Testis (tissue), 3 donors: ENCODE data around the gene TBC1D22A. TPM values are rescaled to one million over a fixed set of nuclear protein-coding genes. Genes with fewer than 3 reads are reported as not detected.

Source experiments
- DNase-seq: peaks from one replicate; pipeline ENCODE4 v3.0.0-alpha.2; 2019
- H3K27ac ChIP-seq, 2 donors: fragments of 200-600 bp; sonication (generic); one replicate each; pipeline ENCODE4 v1.5.1; 2019
- H3K27me3 ChIP-seq: fragments of 200-600 bp; sonication (generic); one replicate; pipeline ENCODE4 v1.5.1; 2019
- H3K36me3 ChIP-seq: fragments of 200-600 bp; sonication (generic); one replicate; pipeline ENCODE4 v1.5.1; 2017; ENCODE audit warnings: low read depth; ENCODE audit errors: missing control alignments
- H3K4me1 ChIP-seq: fragments of 200-600 bp; sonication (generic); one replicate; pipeline ENCODE4 v1.5.1; 2019
- H3K4me3 ChIP-seq, 2 donors: fragments of 200-600 bp; sonication (generic); one replicate each; pipeline ENCODE4 v1.5.1; 2017 to 2019
- H3K9me3 ChIP-seq: fragments of 200-600 bp; sonication (generic); one replicate; pipeline ENCODE4 v1.5.1; 2017
- POLR2A ChIP-seq: fragments of 450-650 bp; IDR thresholded peaks from one replicate; pipeline ENCODE4 v1.6.1; 2017; ENCODE audit warnings: antibody characterized with exemption, mild to moderate bottlenecking, moderate library complexity
- WGBS, 2 donors: methylation state at CpG; one replicate each; pipeline ENCODE4 v1.1.5; 2018; 5-methylcytosine and 5-hydroxymethylcytosine counted together
- intact Hi-C: fragments of 100-400 bp; cut with DNase I; formaldehyde crosslinking; loops from one replicate; pipeline ENCODE4 v1.15.1; 2023; ENCODE audit warnings: low total_unique reads
- polyA plus RNA-seq: library from polyadenylated mRNA; stranded (reverse); fragments of 350-450 nt; fragmentation: Illumina TruSeq; extraction: RNeasy Lipid Tissue Mini Kit (QIAGEN cat#74804); gene quantifications from one replicate; pipeline ENCODE4 v1.2.3, GENCODE V29; 2014; ENCODE audit warnings: low read depth, low replicate concordance; ENCODE audit not compliant: insufficient read depth
- total RNA-seq, 2 donors: library from RNA; depleted of rRNA; stranded (reverse); fragments of >200 nt; gene quantifications; one replicate each; pipeline ENCODE4 v1.2.3, GENCODE V29; 2016
- TF ChIP-seq, protein P1 (sequence below), 3 experiments: fragments of 450-650 bp in 2 of 3; fragments of 200-600 bp in 1 of 3; sonication (generic) in 1 of 3; IDR thresholded peaks; one replicate each; pipeline ENCODE4 v1.5.1; 2016 to 2019; ENCODE audit warnings: antibody characterized with exemption in 3 of 3, mild to moderate bottlenecking in 2 of 3, moderate library complexity in 1 of 3

The TBC1D22A gene
- total and polyA plus RNA-seq, 3 donors from 2014 or later: 16.6 to 32.8 (median 28.5) TPM

DNA sequence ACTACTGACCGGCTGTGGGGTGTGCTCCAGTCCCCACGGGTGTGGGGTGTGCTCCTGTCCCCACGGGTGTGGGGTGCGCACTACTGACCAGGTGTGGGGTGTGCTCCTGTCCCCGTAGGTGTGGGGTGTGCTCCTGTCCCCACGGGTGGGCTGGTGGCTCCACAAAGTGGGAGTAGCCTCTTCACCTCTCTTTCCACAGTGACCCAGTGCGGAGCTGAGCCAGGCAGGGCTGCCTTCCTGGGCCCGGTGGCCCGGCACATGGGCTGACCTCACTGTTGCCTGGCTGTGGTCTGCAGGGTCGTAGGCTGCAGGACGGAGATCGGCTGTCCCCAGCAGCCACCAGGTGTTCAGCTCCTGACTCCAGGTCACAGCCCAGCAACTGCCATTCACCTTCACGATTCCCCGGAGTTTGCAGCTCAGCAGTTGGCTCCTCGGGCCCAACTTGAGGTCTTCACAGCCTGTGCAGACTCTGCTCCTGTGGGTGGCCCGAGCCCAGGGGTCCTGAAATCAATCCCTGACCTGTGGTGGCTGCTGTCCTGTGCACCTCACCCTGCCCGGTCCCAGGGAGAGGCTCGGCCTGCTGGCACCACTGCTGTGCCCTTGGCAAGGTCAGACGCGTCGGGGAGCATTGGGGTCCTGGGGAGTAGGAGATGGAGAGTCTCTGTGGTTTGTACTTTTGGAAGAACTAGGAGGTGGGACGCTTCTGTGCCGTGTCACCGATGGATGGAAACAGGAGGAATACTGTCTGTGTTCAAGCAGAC is 414.3 kb downstream of the TBC1D22A start:
- DNase-seq: no peak

DNA sequence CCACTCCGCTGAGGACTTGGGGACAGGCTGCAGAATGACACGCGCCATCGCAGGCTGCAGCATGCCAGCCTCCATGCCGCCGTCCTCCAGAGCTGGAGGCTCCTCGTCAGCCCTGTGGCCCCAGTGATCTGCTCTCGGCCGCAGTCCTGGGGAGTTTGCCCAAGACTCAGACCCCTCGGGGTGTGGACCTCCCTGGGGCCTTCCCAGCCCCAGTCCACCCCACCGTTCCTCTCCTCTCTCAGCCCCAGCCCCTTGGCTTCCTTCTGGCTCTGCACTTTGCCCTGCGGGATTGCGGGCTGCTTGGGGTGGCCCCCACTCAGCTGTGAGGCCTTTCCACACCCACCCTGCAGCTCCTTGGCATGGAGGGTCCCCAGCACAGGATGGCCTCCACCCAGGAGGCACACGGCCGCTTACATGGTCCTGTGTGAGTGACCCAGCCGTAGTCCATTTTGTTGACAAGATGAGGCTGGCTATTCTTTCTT is 414.9 kb downstream of the TBC1D22A start:
- H3K4me1 ChIP-seq: no peaks in the 10 kb centered on the region
- no peak for TF ChIP-seq POLR2A
- TF ChIP-seq, protein P1, sequence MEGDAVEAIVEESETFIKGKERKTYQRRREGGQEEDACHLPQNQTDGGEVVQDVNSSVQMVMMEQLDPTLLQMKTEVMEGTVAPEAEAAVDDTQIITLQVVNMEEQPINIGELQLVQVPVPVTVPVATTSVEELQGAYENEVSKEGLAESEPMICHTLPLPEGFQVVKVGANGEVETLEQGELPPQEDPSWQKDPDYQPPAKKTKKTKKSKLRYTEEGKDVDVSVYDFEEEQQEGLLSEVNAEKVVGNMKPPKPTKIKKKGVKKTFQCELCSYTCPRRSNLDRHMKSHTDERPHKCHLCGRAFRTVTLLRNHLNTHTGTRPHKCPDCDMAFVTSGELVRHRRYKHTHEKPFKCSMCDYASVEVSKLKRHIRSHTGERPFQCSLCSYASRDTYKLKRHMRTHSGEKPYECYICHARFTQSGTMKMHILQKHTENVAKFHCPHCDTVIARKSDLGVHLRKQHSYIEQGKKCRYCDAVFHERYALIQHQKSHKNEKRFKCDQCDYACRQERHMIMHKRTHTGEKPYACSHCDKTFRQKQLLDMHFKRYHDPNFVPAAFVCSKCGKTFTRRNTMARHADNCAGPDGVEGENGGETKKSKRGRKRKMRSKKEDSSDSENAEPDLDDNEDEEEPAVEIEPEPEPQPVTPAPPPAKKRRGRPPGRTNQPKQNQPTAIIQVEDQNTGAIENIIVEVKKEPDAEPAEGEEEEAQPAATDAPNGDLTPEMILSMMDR (IDR thresholded peaks at IDR 0.05): no peak
- no peak overlapping the region for H3K4me3 ChIP-seq
- no peaks in the 10 kb centered on the region for H3K9me3 ChIP-seq
- intact Hi-C loops: no loop called here
- WGBS, 2 donors: 95 to 96% methylated on average over 10 to 16 of the region's 16 CpGs
- no peaks in the 10 kb centered on the region for H3K36me3 ChIP-seq
- DNase-seq: no peak
- H3K27ac ChIP-seq: no peak overlapping the region
- no peaks in the 10 kb centered on the region for H3K27me3 ChIP-seq

More for the DNA sequence above, 414.3 kb downstream of the TBC1D22A start:
- no peak overlapping the region for H3K4me3 ChIP-seq
- intact Hi-C loops: no loop called here
- no peak overlapping the region for H3K27ac ChIP-seq
- no peaks in the 10 kb centered on the region for H3K27me3 ChIP-seq
- no peaks in the 10 kb centered on the region for H3K4me1 ChIP-seq
- no peaks in the 10 kb centered on the region for H3K9me3 ChIP-seq
- 91% methylated on average over 24 of the region's 24 CpGs; no CpG with 5 or more reads in 1 of the 2 donors for WGBS, 2 donors
- TF ChIP-seq POLR2A: no peak
- TF ChIP-seq, protein P1 (IDR thresholded peaks at IDR 0.05): no peak
- H3K36me3 ChIP-seq: no peaks in the 10 kb centered on the region

DNA sequence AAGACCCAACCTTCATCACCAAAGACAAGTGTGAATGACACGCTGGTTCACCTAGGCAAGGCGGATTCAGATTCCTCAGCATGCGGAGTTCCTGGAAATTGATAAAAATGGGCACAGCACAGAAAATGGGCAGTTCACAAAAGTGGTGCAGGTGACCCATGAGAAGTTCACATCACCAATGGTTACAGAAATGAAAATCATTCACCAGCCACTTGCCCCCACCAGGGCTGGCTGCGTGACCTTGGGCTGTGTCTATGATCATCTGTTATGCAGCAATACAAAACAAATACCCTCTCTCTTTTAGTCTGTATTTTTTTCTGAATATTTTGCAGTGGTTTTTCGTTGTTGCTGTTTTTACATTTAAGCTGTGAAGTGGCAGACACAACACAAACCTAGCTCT is 415.9 kb downstream of the TBC1D22A start:
- intact Hi-C loops: no loop called here

DNA sequence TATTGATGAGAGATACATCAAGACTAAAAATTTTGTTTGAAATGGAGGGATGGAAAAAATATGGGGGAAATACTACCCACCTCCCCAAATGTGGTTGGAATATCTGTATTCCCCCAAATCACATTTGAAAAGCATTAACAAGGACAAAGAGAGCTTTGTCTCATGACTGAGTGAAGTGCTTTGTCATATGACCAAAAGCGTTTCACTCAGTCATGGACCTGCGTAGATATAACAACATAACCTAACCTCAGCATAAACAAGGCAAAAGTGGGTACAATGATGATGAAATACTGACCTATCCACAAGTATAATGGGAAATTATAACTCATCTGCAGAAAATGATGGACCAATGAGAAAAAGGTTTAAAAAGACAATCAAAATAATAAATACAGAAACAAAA is 418.3 kb downstream of the TBC1D22A start:
- H3K9me3 ChIP-seq: no peaks in the 10 kb centered on the region
- no peaks in the 10 kb centered on the region for H3K27me3 ChIP-seq
- 91 to 94% methylated on average over 2 of the region's 2 CpGs for WGBS, 2 donors
- intact Hi-C loops: no loop called here
- TF ChIP-seq POLR2A: no peak
- H3K36me3 ChIP-seq: no peaks in the 10 kb centered on the region
- no peaks in the 10 kb centered on the region for H3K4me1 ChIP-seq
- H3K4me3 ChIP-seq: no peak overlapping the region
- DNase-seq: no peak
- H3K27ac ChIP-seq: no peak overlapping the region

More for the DNA sequence above, 415.9 kb downstream of the TBC1D22A start:
- H3K4me3 ChIP-seq: no peak overlapping the region
- no peak for DNase-seq
- no peak overlapping the region for H3K27ac ChIP-seq
- no peaks in the 10 kb centered on the region for H3K4me1 ChIP-seq
- 97% methylated on average over 5 of the region's 5 CpGs for WGBS, 2 donors
- TF ChIP-seq, protein P1 (IDR thresholded peaks at IDR 0.05): no peak
- TF ChIP-seq POLR2A: no peak
- no peaks in the 10 kb centered on the region for H3K36me3 ChIP-seq
- no peaks in the 10 kb centered on the region for H3K27me3 ChIP-seq
- no peaks in the 10 kb centered on the region for H3K9me3 ChIP-seq

DNA sequence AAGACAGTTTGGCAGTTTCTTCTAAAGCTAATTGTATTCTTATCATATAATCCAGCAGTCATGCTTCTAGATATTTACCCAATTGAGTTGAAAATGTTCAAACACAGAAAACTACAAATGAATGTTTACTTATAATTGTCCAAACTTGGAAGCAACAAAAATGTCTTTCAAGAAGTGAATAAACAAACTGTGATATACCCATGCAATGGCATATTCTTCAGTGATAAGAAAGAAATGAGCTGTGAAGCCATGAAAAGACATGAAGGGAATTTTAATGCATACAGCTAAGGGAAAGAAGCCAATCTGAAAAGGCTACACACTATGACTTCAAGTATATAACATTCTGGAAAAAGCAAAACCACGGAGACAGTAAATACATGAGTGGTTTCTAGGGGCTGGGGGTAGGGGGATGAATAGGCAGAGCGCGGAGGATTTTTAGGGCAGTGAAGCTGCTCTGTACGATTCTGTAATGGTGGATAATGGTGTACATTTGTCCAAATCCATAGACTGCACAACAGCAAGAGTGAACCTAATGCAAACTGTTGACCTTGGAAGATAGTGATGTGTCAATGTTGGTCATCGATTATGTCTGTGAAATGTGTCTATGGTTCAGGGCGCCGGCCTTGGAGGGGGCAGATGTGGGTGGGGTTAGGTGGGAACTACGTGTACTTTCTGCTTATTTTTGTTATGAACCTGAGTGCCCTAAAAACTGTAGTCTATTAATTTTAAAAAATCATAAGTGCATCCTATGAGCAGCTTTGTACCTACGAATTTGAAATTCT is 424.9 kb downstream of the TBC1D22A start:
- Histone ChIP-seq H3K4me1 (no peaks in the 10 kb centered on the region), H3K27me3 (no peaks in the 10 kb centered on the region), H3K9me3 (no peaks in the 10 kb centered on the region), H3K27ac (no peak overlapping the region), H3K4me3 (no peak overlapping the region), H3K36me3 (no peaks in the 10 kb centered on the region)
- DNase-seq: no peak
- WGBS, 2 donors: 86 to 88% methylated on average over 9 of the region's 9 CpGs
- TF ChIP-seq, protein P1 (IDR thresholded peaks at IDR 0.05): no peak
- no peak for TF ChIP-seq POLR2A
- intact Hi-C loops: no loop called here
